Neutrophil (primary cell): ENCODE results near the gene SOX9.

ENCODE experiments used
- H3K27ac ChIP-seq: fragments of 200-600 bp; sonication (generic); 2 replicates; pipeline ENCODE4 v1.5.1; 2016; ENCODE audit warnings: mild to moderate bottlenecking, moderate library complexity
- H3K27me3 ChIP-seq: fragments of 200-600 bp; sonication (generic); 2 replicates; pipeline ENCODE4 v1.6.0; 2016; ENCODE audit warnings: mild to moderate bottlenecking
- H3K36me3 ChIP-seq: fragments of 200-600 bp; sonication (generic); 2 replicates; pipeline ENCODE4 v1.5.1; 2017
- H3K4me1 ChIP-seq, 2 experiments: fragments of 200-600 bp in 1 of 2; sonication (generic) in 1 of 2; 1 replicate in 1 of 2; 2 replicates in 1 of 2; pipeline versions ENCODE4 v1.5.1 to v1.6.1; 2013 to 2016; ENCODE audit warnings: low read depth in 1 of 2, low read length in 1 of 2, mild to moderate bottlenecking in 1 of 2, moderate library complexity in 1 of 2; ENCODE audit not compliant: control insufficient read depth in 1 of 2, insufficient read depth in 1 of 2
- H3K4me3 ChIP-seq, 2 experiments: fragments of 200-600 bp in 1 of 2; sonication (generic) in 1 of 2; 1 replicate in 1 of 2; 2 replicates in 1 of 2; pipeline ENCODE4 v1.5.1; 2013 to 2016; ENCODE audit warnings: low read depth in 1 of 2, low read length in 1 of 2, mild to moderate bottlenecking in 1 of 2, moderate library complexity in 1 of 2
- H3K9me3 ChIP-seq: fragments of 200-600 bp; sonication (generic); 2 replicates; pipeline ENCODE4 v1.5.1; 2016
- CTCF ChIP-seq: fragments of 200-600 bp; sonication (generic); IDR thresholded peaks from 2 replicates; pipeline ENCODE4 v1.5.1; 2016; ENCODE audit warnings: antibody characterized with exemption

SOX9 gene

GRCh38 chr17:72169823-72170222 is 49.0 kb downstream of the SOX9 start:
- Histone ChIP-seq H3K36me3 (no peaks in the 10 kb centered on the region), H3K27ac (no peak overlapping the region), H3K4me3 (no peak overlapping the region), H3K9me3 (no peaks in the 10 kb centered on the region), H3K4me1 (no peaks in the 10 kb centered on the region), H3K27me3 (no peaks in the 10 kb centered on the region)
- no peak for TF ChIP-seq CTCF

DNA sequence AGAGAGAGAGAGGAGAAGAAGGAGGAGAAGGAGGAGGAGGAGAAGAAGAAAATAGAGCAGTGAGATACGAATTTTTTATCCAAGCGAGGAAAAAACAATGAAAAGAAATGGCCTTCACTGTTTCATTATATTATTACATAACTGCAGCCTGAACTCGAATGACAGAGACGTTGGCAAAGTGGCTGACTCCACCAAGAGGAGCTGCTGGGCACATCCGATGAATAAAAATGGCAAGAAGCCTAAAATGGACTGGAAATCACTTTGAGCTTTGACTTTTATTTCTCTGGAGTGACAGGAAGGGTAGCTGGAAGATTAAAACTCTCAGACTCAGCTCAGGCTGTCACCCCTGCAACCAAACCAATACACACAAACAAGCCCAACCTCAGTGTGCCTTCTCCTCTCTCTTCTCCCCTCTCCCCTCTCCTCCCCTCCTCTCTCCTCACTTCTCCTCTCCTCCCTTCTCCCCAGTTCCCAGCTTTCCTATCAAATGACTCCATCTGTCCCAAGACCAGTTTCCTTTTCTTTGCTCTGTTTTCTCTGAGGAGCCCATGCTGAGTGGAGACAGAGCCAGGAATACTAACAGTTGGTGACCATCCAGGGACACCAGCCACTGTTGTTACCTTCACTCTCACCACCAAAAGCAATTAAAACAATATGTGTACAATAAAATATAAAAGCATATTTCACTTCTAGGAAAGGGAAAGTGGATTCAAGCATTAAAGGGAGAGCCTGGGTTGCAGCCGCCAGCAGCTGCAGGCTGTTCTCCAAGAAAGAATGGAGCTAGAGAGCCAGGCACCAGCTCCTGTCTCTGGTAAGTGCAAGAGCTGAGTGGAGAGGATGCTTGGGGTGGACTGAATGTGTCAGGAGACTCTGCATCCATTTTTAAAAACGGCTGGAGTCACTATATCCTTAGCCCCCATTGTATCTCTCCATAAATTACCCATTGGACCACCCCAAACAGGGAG is 51.2 kb downstream of the SOX9 start:
- no peaks in the 10 kb centered on the region for H3K27me3 ChIP-seq
- H3K4me3 ChIP-seq, result no peak overlapping the region
- no peak for TF ChIP-seq CTCF
- no peaks in the 10 kb centered on the region for H3K36me3 ChIP-seq
- no peaks in the 10 kb centered on the region for H3K4me1 ChIP-seq
- H3K27ac ChIP-seq, result no peak overlapping the region
- no peaks in the 10 kb centered on the region for H3K9me3 ChIP-seq

GRCh38 chr17:72173499-72174116 is 52.8 kb downstream of the SOX9 start:
- Histone ChIP-seq H3K9me3 (no peaks in the 10 kb centered on the region), H3K4me3 (no peak overlapping the region), H3K27ac (no peak overlapping the region), H3K4me1 (no peaks in the 10 kb centered on the region), H3K27me3 (no peaks in the 10 kb centered on the region), H3K36me3 (no peaks in the 10 kb centered on the region)
- no peak for TF ChIP-seq CTCF

- Histone ChIP-seq H3K27me3 (no peaks in the 10 kb centered on the region), H3K9me3 (no peaks in the 10 kb centered on the region), H3K27ac (no peak overlapping the region), H3K4me1 (no peaks in the 10 kb centered on the region), H3K36me3 (no peaks in the 10 kb centered on the region), H3K4me3 (no peak overlapping the region)
- no peak for TF ChIP-seq CTCF
Observed at GRCh38 chr17:72175263-72175662, 54.4 kb downstream of the SOX9 start.
